NCI-H82 (cell line): ENCODE measurements around the gene H2BK1.
A peak's percentile ranks its signal among the peaks of the same experiment; 100 is the strongest.

Experiments
- DNase-seq: peaks from one replicate; lab custom pipeline; 2025; lab: John Stamatoyannopoulos, UW

H2BK1 gene

GRCh38 chr7:151245360-151246101 lies 35.2 kb upstream of the H2BK1 start:
- peak; percentile 50 for DNase-seq

GRCh38 chr7:151244841-151245346 lies 34.6 kb upstream of the H2BK1 start:
- no peak for DNase-seq

- DNase-seq, result peak; percentile 70
Observed at GRCh38 chr7:151244196-151244840, 34.0 kb upstream of the H2BK1 start.

- DNase-seq, result peak; percentile 24
Observed at GRCh38 chr7:151243408-151244195, 33.3 kb upstream of the H2BK1 start.

GRCh38 chr7:151243045-151243349 lies 32.7 kb upstream of the H2BK1 start:
- DNase-seq, result no peak

- DNase-seq, result no peak
Observed at GRCh38 chr7:151242159-151243044, 32.1 kb upstream of the H2BK1 start.

- DNase-seq, result no peak
Observed at GRCh38 chr7:151241755-151242096, 31.4 kb upstream of the H2BK1 start.

- no peak for DNase-seq
Observed at GRCh38 chr7:151240942-151241754, 30.9 kb upstream of the H2BK1 start.

GRCh38 chr7:151240536-151240935 lies 30.2 kb upstream of the H2BK1 start:
- DNase-seq, result no peak

GRCh38 chr7:151239837-151240459 lies 29.7 kb upstream of the H2BK1 start:
- DNase-seq, result no peak

- no peak for DNase-seq
Observed at GRCh38 chr7:151238924-151239836, 28.9 kb upstream of the H2BK1 start.

GRCh38 chr7:151238190-151238810 lies 28.0 kb upstream of the H2BK1 start:
- DNase-seq, result no peak

- DNase-seq, result no peak
Observed at GRCh38 chr7:151237244-151238189, 27.2 kb upstream of the H2BK1 start.

- no peak for DNase-seq
Observed at GRCh38 chr7:151236406-151236805, 26.1 kb upstream of the H2BK1 start.

- no peak for DNase-seq
Observed at GRCh38 chr7:151235091-151235787, 25.0 kb upstream of the H2BK1 start.

GRCh38 chr7:151233804-151234203 lies 23.5 kb upstream of the H2BK1 start:
- DNase-seq, result no peak
